ENCODE measurements around the gene ABLIM1.
"Not testable (repeated sequence)": the region's sequence is repeated elsewhere in the genome, so short reads cannot be mapped to it uniquely, and the experiment has no call there.

The ABLIM1 gene

DNA sequence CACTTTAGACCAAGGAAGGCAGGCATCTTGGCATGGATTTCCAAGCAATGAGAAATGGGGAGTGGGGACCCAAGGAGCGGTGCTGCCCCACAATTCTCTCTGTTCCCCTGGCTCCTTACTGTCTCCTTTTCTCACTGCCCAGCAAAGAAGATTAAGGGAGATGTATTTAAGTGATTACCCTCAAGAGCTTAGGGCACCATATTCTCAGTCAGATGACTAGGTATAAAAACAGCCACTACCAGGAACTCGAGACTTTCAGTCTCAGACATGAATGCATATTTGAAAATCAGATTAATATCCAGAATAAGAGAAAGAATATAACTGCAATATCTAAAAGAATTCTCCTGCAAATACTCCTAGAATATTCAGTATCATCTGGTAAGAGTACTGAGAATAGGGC, at the start of gene ABLIM1:
Gene ABLIM1, minus strand, starts transcription at position 101 of the 400 bp plus-strand sequence. Its CDS starts 75 bp downstream, at position 26.
- DNase-seq = no peak

DNA sequence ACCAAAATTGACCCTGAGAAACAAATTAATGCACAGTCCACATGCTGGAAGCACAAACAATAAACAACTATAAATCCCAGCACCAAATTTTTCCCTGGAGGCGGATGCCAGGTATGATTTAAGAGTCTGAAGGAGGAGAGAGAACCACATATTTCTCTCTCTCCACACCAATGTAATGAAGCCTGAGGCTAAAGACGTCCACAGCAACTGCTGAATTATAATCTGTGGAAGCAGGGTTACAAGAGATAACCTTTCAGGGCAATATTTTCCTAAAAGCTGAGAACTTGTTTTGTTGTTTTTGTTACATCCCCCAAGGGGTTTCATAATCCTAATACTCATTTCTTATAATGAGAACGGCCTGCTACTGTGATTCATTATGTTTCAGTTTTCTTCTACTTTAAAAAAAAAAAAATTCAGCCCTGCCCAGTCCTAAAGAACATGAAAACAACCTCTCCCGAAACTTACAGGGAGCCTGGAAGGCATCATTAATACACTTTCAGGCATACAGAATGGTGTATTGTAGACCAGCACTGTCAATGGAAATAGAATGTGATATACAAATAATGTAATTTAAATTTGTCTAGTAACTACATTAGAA, 48.5 kb upstream of the ABLIM1 start:
- no peak for DNase-seq

DNA sequence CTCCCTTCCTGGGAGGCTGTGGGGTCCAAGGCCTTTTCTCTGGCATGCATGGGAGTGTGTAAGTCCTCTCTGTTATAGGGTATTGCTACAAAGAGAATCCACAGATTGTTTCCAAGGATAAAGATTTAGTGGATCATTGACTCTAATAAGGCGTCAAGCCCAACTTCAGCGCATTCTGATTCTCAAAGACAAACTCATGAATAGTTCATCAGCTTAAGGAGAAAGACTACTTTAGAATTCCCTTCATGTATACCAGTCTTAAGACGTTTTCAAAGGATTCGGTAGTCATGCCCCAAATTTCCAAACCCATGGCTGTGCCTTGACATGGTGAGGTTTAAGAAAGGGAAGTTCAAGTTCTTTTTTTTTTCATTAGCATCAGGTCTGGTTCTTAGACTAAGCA, 46.6 kb upstream of the ABLIM1 start:
- DNase-seq = no peak

DNA sequence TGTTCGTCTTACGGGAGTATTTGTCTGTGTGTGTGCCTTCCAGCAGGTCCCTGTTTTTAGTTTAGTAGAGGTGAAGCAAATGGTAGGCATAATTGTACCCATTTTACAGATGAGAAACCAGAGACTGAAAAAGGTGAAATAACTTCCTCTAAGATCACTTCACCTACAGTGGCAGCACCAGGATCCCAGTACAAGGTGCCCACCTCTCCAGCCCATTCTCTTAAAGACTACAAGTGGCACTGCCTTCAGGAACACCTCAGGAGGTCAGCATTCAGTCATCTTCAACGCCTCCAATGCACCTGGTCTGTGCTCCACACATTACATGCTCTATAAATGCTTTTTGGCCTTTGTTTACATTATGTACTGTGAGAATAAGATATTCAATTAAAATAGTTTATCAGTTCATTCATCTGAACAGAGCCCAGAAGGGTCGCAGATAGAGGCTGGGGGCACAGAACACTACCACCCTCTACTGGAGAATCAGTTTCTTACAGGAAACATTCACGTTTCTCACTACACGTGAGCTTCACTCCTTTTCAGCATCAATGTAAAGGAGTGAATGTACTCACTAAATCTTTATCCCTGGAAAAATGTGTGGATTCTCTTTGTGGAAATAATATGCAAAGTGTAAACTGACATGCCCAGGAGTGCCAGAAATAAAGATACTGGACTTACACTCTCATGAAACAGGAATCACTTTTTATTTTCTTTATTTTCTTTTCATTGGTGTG, 45.5 kb upstream of the ABLIM1 start:
- no peak for DNase-seq

DNA sequence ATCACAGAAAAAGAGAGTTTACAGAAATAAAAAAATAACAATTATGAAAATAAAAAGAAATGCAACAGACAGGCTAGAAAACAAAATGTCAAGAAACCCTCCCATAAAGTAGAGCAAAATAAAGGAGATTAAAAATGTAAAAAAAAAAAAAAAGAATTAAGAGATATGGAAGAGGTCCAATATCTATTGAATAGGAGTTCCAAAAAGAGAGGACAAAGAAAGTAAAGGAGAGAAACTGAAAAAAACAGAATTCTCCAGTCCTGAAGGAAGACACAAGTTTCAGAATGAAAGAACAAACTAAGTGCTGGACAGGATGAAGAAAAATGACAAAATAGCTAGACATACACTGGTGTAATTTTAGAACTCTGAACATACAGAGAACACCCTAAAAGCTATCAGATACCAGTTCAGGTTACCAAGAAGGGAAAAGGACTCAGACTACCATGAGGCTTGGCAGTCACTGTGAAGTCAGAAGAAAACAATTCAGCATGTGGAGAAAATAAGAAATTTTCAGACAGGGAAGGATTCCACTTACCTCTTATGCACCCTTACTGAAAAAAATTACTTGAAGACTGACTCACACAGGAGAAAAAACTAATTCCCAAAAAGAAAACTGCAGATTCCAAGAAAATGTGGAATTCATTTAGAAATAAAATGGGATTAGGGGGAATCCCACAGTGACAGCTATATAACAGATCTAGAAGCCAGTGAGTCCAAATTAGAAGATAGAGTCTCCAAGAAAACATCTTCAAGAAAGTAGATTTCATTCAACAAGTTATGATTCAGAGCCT, 40.4 kb upstream of the ABLIM1 start:
- no peak for DNase-seq

DNA sequence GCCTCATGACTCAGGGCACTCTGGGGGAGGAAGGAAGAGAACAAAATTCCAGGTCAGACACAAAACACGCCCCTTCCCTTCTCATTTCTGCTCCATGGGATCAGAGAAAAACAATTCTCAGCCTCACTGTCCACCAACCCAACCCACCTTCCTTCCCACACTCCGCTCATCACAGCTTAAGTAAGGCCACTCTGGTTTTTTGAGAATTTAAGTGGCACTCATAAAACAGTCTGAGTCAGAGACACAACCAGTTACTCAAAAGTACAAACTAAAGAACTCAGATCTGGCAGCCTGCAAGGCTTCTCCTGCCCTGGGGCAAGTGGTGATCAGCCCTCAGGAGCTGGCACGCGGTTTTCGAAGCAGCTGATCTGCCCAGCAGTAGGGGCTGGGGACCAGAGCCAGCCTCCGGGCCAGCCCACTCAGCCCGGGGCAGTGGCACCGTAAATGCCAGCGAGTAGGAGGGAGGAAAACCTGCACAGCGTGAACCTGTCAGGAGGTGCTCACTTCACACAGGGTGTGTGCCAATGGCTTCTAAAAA, 39.1 kb upstream of the ABLIM1 start:
- no peak for DNase-seq

DNA sequence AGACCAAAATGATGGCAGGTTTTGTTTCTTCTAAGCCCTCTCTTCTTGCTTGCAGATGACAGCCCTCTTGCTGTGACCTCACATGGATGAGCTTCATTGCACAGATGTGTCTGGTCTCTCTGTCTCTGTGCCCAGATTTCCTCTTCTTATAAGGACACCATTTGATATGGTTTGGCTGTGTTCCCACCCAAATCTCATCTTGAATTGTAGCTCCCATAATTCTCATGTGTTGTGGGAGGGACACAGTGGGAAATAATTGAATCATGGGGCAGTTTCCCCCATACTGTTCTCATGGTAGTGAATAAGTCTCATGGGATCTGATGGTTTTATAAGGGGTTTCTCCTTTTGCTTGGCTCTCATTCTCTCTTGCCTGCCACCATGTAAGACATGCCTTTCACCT, 38.2 kb upstream of the ABLIM1 start:
- not testable (repeated sequence) for DNase-seq

DNA sequence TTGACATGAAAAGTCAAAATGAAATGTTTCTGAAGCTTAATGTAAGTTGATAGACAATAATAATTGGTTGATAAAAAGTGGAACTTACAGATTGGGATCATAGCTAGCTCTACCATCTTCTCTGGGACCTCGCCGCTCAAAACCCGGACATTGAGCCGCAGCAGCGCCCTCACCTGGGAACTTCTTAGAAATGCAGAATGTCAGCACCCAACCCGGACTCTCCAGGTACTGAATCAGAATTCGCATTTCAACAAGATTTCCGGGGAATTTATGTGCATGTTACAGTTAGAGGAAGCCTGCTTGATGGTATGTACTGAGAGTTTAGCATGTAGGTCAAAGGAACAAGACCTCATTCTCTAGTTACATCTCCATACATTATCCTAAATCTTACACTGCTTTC, 36.7 kb upstream of the ABLIM1 start:
- DNase-seq = no peak

DNA sequence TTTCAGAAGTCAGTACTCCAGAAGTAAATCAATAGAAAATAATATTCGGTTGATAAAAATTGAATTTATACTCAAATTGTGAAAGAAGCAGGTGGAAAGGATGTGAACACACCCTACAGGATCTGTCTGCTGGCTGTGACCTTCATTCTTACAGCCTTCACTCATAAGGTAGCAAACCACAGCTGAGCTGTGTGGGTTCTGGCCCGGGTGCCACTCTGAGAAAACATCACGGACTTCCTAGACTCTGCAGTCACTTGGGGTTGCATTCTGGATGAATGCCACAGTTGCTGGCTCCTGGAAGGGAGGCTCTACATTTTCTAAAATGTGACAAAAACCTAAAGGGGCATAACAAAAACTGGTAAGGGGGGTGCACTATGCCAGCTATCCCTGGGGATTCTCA, 36.0 kb upstream of the ABLIM1 start:
- no peak for DNase-seq

DNA sequence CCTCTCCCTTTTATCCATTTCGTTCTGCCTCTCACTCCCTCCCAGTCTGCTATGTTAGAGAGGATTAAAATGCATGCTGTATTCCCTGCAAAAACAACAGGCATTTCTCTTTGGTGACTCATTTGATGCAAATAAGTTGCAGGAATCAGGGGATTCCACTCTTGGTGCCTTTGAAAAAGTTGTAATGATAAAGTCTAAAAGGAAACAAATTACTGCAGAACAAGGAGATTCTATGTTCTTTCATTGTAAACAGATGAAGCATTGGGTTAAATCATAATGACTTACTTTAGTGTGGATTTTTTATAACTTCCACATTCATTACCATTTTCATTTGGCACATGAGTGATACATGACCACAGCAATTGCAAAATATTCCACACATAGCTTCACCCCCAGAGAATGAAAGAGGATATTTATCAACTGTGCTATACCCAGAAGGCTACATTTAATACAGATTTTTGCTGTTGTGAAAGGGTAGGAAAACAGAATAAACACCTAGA, 33.4 kb upstream of the ABLIM1 start:
- DNase-seq = no peak

DNA sequence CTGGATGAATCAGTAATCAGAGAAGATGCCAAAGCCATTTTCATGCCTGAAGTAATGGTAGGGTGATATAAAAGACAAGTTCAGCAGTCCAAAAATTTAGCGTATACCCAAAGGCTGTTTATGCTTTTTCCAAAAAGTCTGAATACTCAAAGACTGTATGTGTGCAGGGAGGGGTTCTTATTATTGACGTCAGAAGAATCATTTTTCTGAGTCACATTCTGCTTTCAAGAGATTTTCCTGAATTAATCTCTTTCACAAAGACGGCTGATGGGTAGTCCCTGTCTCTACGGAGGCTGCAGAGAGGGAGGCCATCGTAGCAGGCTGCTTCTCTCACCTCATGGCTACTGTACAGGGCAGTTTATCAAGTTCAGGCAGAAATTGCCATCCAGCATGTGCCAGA, 30.7 kb upstream of the ABLIM1 start:
- DNase-seq = no peak

DNA sequence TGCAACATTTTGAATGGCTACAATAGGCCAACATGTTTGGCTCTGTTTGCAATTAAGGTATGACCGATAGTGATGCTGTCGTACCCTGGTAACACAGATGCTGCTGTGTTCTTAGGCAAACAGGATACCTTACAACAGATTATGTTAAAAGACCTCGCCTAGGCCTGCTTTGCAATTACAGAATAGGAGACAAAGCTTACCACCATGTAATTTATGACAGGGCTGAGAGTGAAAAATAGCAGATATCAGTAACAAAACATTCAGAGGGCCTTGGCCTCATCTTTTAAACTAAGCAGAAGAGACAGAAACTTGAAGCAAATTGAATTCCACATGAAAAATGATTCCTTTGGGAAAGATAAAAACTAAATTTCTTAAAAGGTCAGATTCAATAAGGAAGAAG, 29.4 kb upstream of the ABLIM1 start:
- no peak for DNase-seq

DNA sequence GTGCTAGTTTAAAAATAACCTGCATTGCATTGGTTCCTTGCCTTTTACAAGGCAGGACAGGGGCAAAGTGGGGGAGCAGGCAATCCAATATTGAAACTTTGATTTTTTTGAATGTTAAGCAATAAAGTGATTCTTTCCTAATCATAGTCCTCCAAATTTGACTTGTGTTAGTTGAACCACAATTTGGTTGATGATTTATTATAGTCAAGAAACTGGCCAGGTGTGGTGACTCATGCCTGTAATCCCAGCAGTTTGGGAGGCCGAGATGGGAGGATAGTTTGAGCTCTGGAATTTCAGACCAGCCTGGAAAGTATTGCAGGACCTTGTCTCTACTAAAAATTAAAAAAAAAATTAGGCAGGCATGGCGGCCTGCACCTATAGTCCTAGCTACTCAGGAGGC, 27.9 kb upstream of the ABLIM1 start:
- no peak for DNase-seq

DNA sequence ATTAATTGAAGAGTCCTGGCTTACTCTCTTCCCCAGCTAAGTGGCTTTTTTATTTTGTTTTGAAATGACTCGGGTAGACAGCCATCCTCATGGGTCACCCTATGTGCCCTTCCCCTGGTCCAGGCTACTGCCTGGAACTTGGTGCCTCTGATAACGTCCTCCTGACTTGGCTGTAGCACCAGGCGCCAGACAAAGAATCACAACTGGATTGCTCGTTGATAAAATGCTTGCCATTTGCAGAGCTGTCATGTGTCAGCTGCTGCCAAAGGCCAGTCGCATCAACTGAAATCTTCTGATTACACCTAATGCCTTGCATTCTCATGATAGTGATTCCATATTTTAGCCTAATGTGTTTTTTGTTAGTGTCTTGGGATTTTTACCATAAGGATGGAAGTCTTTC, 27.4 kb upstream of the ABLIM1 start:
- DNase-seq = no peak

DNA sequence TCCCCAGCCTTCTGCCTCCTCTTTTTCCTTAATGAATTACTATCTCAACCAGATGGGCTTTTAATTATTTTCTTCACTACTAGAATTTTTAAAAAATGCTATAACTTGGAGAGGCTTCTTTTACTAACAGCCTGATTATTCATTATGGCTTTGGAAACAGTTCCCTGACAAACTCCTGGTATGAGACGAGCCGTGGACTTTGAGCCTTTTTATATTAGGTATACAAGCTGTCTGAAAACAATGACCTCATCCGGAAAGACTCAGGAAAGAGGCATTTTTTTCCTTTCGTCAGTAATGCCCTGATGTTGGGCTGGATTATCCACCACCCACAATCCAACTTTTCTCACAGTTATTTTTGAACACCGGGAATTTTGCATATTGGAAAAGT, 26.7 kb upstream of the ABLIM1 start:
- DNase-seq = no peak

DNA sequence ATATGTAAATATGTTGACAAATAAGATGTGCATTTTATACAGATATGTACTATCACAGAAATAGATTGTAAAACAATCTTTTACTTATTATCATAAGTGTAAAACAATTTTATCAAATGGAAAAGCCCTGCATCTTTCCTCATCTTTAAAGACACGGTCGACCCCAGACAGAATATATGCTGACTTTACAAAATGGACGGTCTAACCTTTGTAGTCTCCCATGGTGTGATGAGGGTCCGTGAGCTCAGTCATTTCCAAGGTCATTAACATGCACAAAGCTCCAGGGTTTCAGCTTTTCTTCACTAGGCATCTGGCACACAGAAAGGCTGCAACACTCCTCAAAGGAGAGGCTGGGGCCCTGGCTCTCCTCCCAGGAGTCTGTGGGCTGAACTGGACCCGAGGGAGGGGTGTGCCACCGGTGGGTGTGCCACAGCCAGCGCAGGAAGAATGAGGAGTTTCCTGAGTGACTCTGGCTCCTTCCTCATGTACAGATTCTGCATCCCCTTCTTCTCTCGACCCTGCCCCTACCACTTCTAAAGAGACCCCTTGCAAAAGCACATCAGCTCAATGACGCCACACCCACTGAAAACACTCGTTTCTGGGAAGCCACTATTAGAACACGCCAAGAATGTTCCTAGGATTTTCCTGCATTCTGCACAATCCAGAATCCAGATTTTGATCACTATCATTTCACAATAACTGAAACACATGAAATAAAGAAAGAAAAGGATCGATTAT, 26.2 kb upstream of the ABLIM1 start:
- no peak for DNase-seq

DNA sequence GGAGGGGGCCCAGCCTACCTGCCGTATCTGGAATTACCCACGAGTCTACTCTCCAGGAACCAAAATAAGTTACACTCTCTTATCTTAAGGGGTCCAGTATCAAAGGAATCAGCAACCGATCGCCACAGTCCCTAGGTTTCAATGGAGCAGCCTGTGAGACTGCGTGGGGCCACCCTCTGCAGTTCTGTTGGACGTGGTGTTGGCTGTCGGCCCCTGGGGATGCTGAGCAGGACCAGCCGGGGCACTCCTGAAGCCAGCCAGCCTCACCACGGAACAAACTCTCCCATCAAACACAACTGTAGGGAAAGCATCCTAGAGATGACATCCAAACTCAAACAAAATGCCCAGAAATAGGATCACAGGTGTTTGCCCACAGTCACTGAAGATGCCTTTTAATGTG, 25.5 kb upstream of the ABLIM1 start:
- no peak for DNase-seq

DNA sequence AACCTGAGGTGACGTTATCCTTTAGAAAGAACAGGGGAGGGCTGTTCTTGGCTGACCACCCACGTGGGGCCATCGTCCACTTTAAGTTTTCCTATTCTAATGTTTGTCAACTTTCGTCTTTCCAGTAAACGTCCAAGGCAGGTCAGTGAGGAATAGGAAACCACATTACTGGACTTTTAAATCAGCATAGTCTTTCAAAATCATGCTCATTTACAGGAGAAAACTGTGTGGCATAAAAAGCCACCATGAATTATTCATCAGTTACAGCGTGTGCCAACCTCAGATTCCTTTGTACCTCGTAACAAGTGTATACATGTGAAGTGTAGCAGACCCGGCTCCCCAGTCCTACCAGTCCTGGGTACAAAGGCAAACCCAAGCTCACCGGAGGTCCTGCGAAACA, 25.1 kb upstream of the ABLIM1 start:
- DNase-seq = no peak

DNA sequence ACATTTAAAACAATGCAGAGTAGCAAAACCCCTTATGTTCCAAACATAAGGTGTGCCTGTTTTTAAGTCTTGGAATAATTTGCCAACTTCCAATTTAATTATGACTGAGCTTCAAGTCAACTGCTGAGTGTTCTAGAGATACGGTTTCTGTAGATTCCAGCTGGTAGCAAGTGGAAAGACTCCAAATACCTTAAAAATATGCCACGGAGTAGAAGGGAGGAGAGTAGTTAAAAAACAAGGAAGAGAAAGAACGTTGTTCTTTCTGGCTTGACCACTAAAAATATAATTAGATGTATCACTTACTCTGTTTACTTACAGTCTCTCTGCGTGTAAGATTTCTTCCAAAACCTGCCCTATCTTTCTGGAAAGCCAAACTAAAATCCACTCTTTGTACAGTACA, 24.5 kb upstream of the ABLIM1 start:
- no peak for DNase-seq

DNA sequence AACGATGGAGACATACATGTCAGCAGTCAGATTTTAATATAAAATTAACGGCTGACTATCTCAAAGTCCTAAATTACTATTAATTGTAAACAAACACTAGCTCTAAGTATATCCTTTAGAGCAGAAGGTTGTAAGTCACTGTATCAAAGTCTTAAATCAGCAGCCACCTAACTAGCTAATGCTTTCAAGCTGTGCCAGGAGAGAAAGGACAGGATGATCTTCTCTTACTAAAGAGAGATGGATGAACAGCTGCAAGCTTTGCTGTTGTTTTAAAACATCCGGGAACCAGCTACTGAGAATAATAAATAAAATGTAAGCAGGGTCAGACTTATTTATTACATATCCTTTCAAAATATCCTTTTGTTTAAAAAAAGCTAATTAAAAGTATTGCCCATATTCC, 24.0 kb upstream of the ABLIM1 start:
- peak; percentile 35 for DNase-seq

DNA sequence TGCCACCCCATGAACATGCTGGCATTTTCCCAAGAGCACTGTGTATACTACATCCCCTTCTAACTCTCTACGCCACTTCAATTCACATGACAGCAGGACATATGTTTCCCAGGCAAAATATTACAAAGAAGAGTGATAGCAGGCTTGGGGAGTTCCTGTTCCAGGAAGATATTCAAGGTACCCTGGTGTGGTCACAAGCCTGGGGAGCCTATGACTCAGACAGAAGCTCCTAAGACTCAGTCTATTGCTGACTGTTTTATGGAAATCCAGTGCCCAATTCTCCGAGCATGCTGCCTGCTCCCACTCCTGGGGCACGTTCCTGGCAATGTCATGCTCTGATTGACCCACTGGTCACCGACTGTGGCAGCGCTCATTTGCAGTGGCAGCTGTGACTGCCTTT, 23.5 kb upstream of the ABLIM1 start:
- no peak for DNase-seq

DNA sequence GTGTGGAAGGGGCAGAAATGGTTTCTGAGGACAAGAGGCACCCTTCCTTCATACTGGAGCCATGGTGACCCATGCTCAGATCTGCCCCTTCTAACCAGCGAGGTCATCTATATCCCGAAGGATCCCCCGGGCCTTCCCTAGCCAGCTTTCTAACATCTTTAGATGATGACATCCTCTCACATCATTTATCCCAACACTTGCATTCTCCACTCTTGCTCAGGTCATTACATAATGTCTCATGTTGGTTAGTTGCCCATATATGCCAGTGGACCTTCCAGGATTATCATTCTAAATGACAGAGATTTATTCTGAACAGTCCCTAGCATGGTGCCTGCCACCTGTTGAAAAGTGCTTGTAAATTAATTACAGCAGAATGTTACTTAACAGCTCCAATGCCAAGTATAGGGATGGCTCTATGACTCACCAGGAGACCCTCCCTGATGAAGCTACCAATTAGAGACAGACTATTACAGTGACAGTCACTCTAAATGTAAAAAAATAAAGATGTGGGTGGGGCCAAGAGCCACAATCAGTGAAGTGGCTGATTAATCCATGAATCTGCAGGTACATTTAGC, 22.6 kb upstream of the ABLIM1 start:
- DNase-seq = no peak

DNA sequence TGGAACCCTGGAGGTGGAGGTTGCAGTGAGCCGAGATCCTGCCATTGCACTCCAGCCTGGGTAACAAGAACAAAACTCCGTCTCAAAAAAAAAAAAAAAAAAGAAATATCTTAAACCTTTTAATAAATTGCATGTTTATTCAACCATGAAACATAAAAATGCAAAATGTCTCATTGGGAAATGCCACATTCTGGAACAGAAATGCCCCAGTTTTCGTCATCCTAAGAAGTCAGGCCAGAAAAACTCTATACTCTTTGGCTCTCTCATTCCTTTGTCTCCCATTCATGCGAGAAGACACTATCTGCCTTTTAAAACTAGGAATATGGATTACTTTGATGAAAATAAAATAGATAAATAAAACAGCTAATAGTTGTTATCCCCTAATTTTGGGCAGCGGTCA, 21.5 kb upstream of the ABLIM1 start:
- DNase-seq = no peak
